HG02970 (cell line): ENCODE results near the gene MMP7.

Experiments used
- ATAC-seq: cut with Tn5 transposase; IDR thresholded peaks from one replicate; pipeline ENCODE4 v1.9.1; 2021; ENCODE audit warnings: mild to moderate bottlenecking, moderate library complexity, moderate number of reproducible peaks; ENCODE audit not compliant: unreplicated experiment, low FRiP score

The MMP7 gene

GRCh38 chr11:102497061-102497460 is 33.5 kb downstream of the MMP7 start:
- no peak for ATAC-seq

- ATAC-seq = peak; percentile 58
Measured at GRCh38 chr11:102495161-102496042, 35.1 kb downstream of the MMP7 start.

GRCh38 chr11:102494216-102494615 is 36.3 kb downstream of the MMP7 start:
- no peak for ATAC-seq

DNA sequence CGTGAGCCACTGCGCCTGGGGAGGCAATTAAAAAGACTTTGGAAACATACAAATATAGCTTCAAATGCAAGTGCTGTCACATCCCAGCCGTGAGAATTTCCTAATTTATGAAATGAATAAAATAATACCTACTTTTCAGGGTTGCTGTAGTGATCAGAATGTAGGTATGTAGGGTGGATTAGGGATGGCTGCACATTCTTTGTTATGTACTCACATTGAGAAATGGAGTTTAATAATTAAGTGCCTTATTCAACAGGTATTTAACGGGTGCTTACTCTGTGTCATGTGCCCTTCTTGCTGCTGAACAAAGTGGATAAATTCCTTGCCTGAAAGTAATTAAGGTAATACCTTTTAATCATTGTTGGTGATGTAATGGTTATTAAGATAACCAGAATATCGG is 37.0 kb downstream of the MMP7 start:
- ATAC-seq = no peak

DNA sequence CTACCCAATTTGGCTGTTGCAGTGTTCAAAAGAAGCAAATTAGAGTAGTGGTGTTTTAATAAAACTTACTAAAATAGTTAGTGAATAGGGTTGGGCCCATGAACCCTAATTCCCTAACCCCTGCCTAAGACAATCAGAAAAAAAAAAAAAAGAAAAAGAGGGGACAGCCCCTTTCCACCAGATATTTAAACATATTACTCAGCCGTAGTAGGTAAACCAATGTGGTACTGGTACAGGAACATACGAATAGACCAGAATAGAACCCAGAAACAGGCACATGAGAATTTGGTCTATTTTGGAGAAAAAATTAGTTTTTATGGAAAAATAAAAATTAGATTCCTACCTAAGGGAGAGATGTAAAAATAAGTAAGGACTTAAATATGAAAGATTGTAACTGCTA is 38.6 kb downstream of the MMP7 start:
- ATAC-seq = no peak

- no peak for ATAC-seq
Measured at GRCh38 chr11:102489186-102490145, 41.1 kb downstream of the MMP7 start.

- peak; percentile 62 for ATAC-seq
Measured at GRCh38 chr11:102488208-102488607, 42.3 kb downstream of the MMP7 start.

- ATAC-seq = no peak
Measured at GRCh38 chr11:102487214-102487613, 43.3 kb downstream of the MMP7 start.

DNA sequence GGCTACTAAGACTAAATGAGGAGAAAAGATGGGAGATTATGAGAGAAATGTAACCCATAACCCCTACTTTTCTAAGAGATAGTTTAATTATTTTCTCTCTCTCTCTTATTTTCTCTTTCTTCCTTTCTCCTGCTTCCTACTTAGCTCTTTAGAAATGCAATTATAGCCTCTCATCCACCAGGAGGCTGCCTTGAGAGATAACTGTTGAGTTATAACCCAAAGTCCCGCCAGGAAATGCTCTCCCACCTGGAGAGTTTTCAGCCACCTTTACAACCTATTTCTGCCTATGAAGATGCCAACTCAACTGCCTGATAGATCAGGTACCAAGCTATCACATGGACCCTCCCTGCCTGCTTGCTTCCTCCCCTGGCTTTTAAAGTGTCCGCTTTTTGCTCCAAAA is 44.0 kb downstream of the MMP7 start:
- ATAC-seq = no peak

DNA sequence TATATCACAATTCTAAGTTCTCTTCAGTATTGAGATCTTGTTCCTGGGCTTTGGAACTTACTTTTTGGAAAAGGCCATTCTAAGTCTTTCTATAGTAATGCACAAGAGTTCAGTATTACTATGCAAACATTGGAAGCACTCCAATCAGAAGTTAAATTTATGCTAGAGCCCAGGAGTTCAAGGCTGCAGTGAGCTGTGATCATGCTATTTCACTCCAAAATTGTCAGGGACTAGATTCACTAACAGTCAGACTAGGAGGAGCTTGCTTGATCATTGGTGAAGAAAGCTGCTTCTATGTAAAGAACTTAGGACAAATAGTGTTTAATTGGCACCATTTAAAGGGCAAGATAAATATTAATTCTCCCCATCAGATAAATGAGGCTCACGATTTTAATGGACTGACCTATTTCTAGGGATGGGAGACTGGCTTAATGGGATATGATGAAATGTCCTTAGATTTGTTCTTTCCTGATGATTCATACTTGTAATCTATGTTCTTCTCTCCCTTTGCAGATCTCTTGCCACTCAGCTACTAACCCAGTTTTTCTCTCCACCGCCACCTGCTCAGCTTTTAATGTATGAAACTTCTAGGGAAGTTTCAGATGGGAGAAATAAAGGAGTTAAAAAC is 45.3 kb downstream of the MMP7 start:
- no peak for ATAC-seq

- no peak for ATAC-seq
Measured at GRCh38 chr11:102482433-102482832, 48.1 kb downstream of the MMP7 start.

GRCh38 chr11:102479733-102480132 is 50.8 kb downstream of the MMP7 start:
- ATAC-seq = no peak

DNA sequence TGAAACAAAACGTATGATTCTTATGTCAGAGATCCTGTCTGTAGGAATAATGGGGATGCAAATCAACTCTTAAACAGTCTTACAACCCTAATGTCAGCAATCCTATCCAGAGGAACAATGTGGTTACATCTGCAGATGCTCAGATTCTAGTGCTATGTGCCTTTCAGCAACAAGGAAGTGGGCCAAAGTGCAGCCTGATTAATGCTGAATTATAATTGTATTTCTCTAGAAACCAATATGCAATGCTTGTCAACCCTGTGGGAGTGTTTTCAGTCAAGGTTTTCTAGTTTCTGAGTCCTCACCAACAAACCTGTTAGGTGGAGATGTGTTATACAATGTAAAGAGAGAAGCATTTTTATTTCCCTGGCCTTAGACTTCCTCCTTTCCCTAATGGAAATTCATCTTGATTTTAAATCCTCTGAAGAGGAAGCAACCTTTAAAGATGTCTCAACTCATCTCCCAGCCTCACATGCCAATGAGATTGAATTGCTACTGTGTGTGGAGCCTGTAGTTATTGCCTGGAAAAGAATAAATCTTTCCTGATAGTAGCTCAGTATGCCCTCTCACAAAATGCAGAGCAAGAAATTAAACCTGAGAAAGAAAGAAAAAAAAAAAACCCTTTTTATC is 51.8 kb downstream of the MMP7 start:
- no peak for ATAC-seq

GRCh38 chr11:102476812-102477211 is 53.7 kb downstream of the MMP7 start:
- ATAC-seq = no peak

- no peak for ATAC-seq
Measured at GRCh38 chr11:102476069-102476468, 54.5 kb downstream of the MMP7 start.

GRCh38 chr11:102473543-102473942 is 57.0 kb downstream of the MMP7 start:
- no peak for ATAC-seq

DNA sequence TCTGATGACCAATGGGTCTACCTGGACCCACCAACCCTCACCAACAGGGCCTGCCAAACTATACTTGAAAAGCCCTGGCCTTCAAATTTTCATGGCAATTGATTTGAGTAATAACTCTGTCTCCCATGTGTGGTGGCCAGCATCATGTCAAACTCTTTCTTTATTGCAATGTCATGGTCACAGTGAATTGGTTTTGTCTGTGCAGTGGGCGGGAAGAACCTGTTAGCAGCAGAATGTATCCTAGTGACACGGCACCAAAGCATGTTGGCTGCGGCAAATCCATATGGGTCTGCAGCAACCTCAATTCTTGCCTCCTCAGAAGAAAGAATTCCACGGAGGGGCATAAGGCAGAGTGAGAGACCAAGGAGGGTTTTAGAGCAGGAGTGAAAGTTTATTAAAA is 58.4 kb downstream of the MMP7 start:
- no peak for ATAC-seq

DNA sequence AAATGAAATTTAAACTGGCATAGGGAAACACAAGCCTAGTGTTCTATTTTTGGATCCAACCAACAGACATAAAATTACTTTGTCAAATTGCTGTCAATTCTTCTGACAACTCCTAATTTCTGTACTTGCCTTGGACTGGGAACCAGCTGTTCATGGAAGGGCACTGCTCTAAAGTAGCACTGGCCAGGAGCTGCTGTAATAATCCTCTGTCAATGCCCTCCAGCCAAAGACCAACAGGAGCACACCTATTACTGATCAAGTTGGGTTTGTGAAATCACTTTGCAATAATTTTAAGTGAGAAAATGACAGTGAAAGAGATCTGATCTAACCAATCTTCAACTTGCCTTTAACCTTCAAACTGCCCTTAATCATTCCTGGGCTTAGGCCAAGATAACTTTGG is 59.1 kb downstream of the MMP7 start:
- ATAC-seq = no peak
